ENCODE measurements around the gene DDX10. TPM values are rescaled to one million over a fixed set of nuclear protein-coding genes. Genes with fewer than 3 reads are reported as not detected.

Gene DDX10
- total RNA-seq, 4 donors from 2014 or later, result 11.5 to 22.0 (median 14.3) TPM

GRCh38 chr11:108939135-108939534 is 274.3 kb downstream of the DDX10 start:
- no peak for DNase-seq (ENCODE audit: extremely low spot score)
- Histone ChIP-seq H3K4me1 (no peaks in the 10 kb centered on the region), H3K36me3 (peaks cover 0 to 23% (median 14%) of the 10 kb centered on the region in 4 donors), H3K4me3 (no peak overlapping the region), H3K27me3 (no peaks in the 10 kb centered on the region), H3K27ac (replicated peaks in 1 of 4) (no peak overlapping the region), H3K9me3 (no peaks in the 10 kb centered on the region)
- no peak for TF ChIP-seq EP300 (IDR thresholded peaks at IDR 0.05)
- no peak for TF ChIP-seq POLR2A (IDR thresholded peaks at IDR 0.05; ENCODE audit: low read depth)
- no peak for TF ChIP-seq POLR2AphosphoS5 (IDR thresholded peaks at IDR 0.05)
- TF ChIP-seq CTCF (IDR thresholded peaks at IDR 0.05), result no peak
- WGBS, result 95% methylated on average over 1 of the region's 1 CpG
- intact Hi-C loops (cut with DNase I), result no loop called here

- TF ChIP-seq EP300 (IDR thresholded peaks at IDR 0.05) (no peak), POLR2A (IDR thresholded peaks at IDR 0.05; ENCODE audit: low read depth) (no peak), CTCF (IDR thresholded peaks at IDR 0.05) (no peak), POLR2AphosphoS5 (IDR thresholded peaks at IDR 0.05) (no peak)
- 94% methylated on average over 4 of the region's 4 CpGs for WGBS
- Histone ChIP-seq H3K4me1 (no peaks in the 10 kb centered on the region), H3K27me3 (no peaks in the 10 kb centered on the region), H3K27ac (replicated peaks in 1 of 4) (no peak overlapping the region), H3K4me3 (no peak overlapping the region), H3K9me3 (peaks cover 0 to 3% (median 0%) of the 10 kb centered on the region in 4 donors), H3K36me3 (peaks cover 0 to 23% (median 14%) of the 10 kb centered on the region in 4 donors)
- intact Hi-C loops (cut with DNase I), result no loop called here
- DNase-seq (ENCODE audit: extremely low spot score), result no peak
These were observed 279.0 kb downstream of the DDX10 start for GRCh38 chr11:108943853-108944252.

- H3K27ac ChIP-seq (replicated peaks in 1 of 4), result no peak overlapping the region
- WGBS, result 95% methylated on average over 6 of the region's 6 CpGs
- H3K4me1 ChIP-seq, result no peaks in the 10 kb centered on the region
- peaks cover 0 to 3% (median 0%) of the 10 kb centered on the region in 4 donors for H3K9me3 ChIP-seq
- intact Hi-C loops (cut with DNase I), result no loop called here
- H3K36me3 ChIP-seq, result peaks cover 0 to 23% (median 14%) of the 10 kb centered on the region in 4 donors
- TF ChIP-seq EP300 (IDR thresholded peaks at IDR 0.05) (no peak), POLR2A (IDR thresholded peaks at IDR 0.05; ENCODE audit: low read depth) (no peak), POLR2AphosphoS5 (IDR thresholded peaks at IDR 0.05) (no peak), CTCF (IDR thresholded peaks at IDR 0.05) (no peak)
- H3K27me3 ChIP-seq, result no peaks in the 10 kb centered on the region
- DNase-seq (ENCODE audit: extremely low spot score), result no peak
- no peak overlapping the region for H3K4me3 ChIP-seq
These were observed 279.8 kb downstream of the DDX10 start for GRCh38 chr11:108944471-108945178.

- intact Hi-C loops (cut with DNase I), result no loop called here
- peaks cover 0 to 19% (median 11%) of the 10 kb centered on the region in 4 donors for H3K36me3 ChIP-seq
- TF ChIP-seq CTCF (IDR thresholded peaks at IDR 0.05) (no peak), POLR2A (IDR thresholded peaks at IDR 0.05; ENCODE audit: low read depth) (no peak), EP300 (IDR thresholded peaks at IDR 0.05) (no peak), POLR2AphosphoS5 (IDR thresholded peaks at IDR 0.05) (no peak)
- 51% methylated on average over 3 of the region's 3 CpGs for WGBS
- DNase-seq (ENCODE audit: extremely low spot score), result no peak
- no peak overlapping the region for H3K27ac ChIP-seq (replicated peaks in 1 of 4)
- H3K9me3 ChIP-seq, result peaks cover 0 to 3% (median 0%) of the 10 kb centered on the region in 4 donors
- H3K4me1 ChIP-seq, result no peaks in the 10 kb centered on the region
- no peaks in the 10 kb centered on the region for H3K27me3 ChIP-seq
- H3K4me3 ChIP-seq, result no peak overlapping the region
These were observed 280.5 kb downstream of the DDX10 start for GRCh38 chr11:108945341-108945740.
